ENCODE results near the gene BAD.

Gene BAD

DNA sequence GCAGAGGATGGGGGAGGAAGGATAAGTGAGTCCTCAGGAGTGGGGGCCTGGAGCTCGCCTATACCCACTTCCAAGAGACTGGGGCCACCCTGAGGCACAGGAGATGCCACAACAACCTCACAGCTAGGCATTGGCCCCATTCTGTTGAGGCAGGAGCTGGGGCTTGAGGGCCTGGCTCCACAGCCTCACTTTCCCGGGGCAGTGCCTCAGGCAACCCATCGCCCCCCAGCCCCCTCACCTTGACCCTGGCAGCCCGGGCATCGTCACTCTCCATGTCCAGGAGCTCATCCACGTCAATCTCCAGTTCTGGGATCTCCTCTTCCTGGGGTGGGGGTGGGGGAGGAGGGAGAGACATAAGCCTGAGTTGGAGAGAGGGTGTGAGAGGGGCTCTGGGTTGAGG is 39.5 kb downstream of the BAD start:
- in situ Hi-C loops (cut with MboI; ENCODE audit: low sequenced_read_pairs, unreplicated experiment): no loop called here
- no peak for DNase-seq (ENCODE audit: low spot score)

DNA sequence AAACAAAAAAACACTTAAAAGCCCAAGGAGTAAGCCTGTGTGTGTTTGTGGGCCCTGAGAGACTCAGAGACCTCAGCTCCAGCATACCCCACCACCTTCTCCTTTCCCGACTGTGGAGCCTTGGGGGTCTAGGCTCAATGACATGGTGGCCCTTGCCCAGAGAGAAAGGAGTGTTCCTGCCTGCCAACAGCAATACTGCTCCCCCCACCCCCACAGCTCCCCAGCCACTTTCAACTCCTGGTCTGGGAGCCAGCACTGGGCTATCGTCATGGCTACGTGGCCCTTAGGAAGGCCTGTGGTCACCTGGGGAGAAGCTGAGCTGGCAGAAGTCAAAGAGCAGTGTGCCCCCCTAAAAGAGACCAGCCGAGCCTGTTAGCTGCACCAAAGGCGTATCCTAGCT is 40.4 kb downstream of the BAD start:
- TF ChIP-seq, protein P1, sequence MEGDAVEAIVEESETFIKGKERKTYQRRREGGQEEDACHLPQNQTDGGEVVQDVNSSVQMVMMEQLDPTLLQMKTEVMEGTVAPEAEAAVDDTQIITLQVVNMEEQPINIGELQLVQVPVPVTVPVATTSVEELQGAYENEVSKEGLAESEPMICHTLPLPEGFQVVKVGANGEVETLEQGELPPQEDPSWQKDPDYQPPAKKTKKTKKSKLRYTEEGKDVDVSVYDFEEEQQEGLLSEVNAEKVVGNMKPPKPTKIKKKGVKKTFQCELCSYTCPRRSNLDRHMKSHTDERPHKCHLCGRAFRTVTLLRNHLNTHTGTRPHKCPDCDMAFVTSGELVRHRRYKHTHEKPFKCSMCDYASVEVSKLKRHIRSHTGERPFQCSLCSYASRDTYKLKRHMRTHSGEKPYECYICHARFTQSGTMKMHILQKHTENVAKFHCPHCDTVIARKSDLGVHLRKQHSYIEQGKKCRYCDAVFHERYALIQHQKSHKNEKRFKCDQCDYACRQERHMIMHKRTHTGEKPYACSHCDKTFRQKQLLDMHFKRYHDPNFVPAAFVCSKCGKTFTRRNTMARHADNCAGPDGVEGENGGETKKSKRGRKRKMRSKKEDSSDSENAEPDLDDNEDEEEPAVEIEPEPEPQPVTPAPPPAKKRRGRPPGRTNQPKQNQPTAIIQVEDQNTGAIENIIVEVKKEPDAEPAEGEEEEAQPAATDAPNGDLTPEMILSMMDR (IDR thresholded peaks at IDR 0.05; ENCODE audit: borderline replicate concordance, control extremely low read depth, extremely low read depth, insufficient read depth, missing control alignments): no peak
- DNase-seq (ENCODE audit: low spot score): no peak
- in situ Hi-C loops (cut with MboI; ENCODE audit: low sequenced_read_pairs, unreplicated experiment): no loop called here

More for the DNA sequence above, 39.5 kb downstream of the BAD start:
- TF ChIP-seq, protein P1 (IDR thresholded peaks at IDR 0.05; ENCODE audit: borderline replicate concordance, control extremely low read depth, extremely low read depth, insufficient read depth, missing control alignments): no peak

DNA sequence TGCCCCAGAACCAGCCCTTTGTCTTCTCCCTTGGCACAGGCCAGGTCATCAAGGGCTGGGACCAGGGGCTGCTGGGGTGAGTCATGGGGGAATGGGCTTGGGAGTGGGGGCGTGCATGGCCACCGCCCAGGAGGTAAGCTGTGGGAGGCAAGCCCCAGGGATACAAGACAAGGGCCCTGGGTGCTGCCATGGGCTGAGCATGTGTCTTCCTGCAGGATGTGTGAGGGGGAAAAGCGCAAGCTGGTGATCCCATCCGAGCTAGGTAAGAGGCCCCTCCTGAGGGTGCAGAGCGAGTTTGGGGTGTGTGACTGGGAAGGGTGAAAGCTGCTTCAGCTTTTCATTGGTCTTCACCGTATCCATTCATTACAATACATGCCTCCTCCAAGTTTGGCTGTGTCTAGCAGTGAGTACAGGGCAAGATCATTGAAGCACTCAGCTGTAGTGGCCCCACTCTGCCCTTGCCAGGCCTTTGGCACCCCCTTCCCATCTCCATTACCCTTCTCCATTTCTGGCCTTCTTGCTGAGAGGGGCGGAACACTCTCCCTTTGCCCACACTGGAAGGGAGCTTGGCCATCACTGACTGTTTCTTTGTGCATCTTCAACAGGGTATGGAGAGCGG is 41.1 kb downstream of the BAD start:
- in situ Hi-C loops (cut with MboI; ENCODE audit: low sequenced_read_pairs, unreplicated experiment): no loop called here
- DNase-seq (ENCODE audit: low spot score): no peak
- TF ChIP-seq, protein P1 (IDR thresholded peaks at IDR 0.05; ENCODE audit: borderline replicate concordance, control extremely low read depth, extremely low read depth, insufficient read depth, missing control alignments): no peak

DNA sequence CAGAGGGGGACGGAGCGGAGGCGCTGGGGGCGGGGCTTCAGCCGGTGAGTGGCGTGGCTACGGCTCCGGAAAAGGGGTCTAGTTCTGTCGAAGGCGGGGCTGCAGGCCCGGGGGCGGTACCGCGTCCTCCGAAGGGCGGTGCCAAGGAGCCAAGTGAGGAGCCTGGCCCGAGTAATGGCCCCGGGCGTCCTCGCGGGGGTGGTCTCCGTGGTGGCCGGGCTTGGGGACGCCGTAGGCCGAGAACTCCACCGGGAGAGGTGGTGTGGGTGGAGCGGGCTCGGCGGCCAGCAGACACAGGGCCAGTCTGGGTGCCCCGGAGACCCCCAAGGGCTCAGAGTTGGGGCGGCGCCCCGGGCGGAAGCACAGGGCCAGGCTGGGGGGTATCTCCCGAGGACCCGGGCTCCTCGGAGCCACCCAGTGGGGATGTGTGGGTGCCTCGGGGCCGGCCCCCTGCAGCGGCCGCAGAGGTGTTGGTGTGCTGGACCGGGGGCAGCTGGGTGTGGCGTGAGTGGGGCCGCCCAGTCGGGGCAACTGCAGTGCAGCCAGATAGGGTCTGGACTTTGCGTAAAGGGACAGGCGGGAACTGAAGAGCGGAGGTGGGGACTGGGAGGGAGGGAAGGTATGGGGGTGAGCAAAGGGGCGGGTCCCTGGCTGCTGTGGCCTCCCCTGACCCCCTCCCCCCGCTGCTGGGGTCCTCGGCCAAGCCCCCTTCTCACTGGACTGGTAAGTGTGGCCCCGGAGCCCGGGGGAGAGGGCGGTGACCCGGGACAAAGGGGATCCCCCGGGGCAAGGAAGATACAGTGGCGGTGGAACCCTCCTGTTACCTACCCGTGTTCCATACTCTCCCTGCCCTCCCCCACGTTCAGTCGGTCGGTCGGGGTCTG is 42.7 kb downstream of the BAD start:
- TF ChIP-seq, protein P1 (IDR thresholded peaks at IDR 0.05; ENCODE audit: borderline replicate concordance, control extremely low read depth, extremely low read depth, insufficient read depth, missing control alignments): no peak
- peak; percentile 97 for DNase-seq (ENCODE audit: low spot score)
- in situ Hi-C loops (cut with MboI; ENCODE audit: low sequenced_read_pairs, unreplicated experiment): no loop called here

DNA sequence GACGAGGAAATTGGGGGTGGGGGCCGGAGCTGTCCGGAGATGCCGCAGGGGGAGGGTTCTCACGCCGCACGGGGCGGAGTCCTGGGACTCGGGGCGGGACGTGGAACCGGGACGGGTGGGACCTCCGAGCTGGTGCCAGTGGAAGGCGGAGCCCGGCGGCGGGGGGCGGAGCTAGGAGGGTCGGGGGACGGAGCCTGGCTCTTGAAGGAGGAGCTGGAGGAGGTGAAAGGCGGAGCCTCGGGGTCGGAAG is 43.3 kb downstream of the BAD start:
- no peak for DNase-seq (ENCODE audit: low spot score)
- in situ Hi-C loops (cut with MboI; ENCODE audit: low sequenced_read_pairs, unreplicated experiment): no loop called here
- TF ChIP-seq, protein P1 (IDR thresholded peaks at IDR 0.05; ENCODE audit: borderline replicate concordance, control extremely low read depth, extremely low read depth, insufficient read depth, missing control alignments): no peak

DNA sequence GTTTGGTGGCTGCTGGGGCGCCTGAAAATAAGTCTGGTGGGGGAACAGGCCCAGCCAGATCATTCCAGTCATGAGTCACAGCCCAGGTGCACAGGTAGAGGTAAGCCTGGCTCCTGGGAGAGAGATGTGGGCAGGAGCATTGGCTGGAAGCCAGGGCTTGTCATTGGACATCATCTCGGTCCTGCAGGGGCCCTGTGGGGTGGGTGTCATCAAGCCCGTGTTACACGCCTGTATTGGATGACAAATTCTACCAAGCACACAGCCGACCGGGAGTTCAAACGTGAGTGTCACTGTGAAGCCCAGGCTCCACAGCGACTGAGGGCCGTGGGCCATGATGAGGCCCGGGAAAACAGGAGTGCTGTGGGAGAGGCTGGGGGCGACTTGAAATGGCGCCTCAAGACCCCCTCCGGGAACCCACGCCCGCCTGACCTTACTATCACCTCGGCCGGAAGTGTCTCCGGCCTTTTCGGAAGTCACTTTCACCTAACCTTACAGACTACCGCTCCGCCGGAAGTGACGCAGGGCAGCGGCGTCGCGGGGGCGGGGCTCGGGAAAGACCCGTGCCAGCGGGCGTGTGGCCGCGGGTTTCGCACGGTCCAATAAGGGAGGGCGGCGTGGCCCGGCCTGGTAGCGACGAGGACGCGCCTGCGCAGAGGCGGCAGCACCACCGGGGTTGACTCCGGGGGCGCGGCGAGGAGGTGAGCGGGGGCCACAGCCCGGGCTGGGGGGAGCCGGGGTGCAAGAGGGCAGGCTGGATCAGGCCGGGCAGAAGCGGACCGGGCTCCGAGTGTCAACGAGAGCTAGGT is 43.8 kb downstream of the BAD start, which contains the start of gene FKBP2:
Gene FKBP2, plus strand, starts transcription at position 661 of the 806 bp plus-strand sequence. CDS start 1,293 bp downstream, outside the sequence.
- TF ChIP-seq, protein P1 (IDR thresholded peaks at IDR 0.05; ENCODE audit: borderline replicate concordance, control extremely low read depth, extremely low read depth, insufficient read depth, missing control alignments): no peak
- in situ Hi-C loops (cut with MboI; ENCODE audit: low sequenced_read_pairs, unreplicated experiment): no loop called here
- peak; percentile 94 for DNase-seq (ENCODE audit: low spot score)

All from GM13976 (cell line).